KMS-11 (cell line): Measurements from ENCODE around the gene KIAA0753.

Experiments used
- H2AFZ ChIP-seq: fragments of 200-600 bp; sonication (generic); 2 replicates; pipeline ENCODE4 v1.6.1; 2016; ENCODE audit warnings: antibody characterized with exemption, mixed run types, low read depth
- H3K27ac ChIP-seq: fragments of 200-600 bp; sonication (generic); 2 replicates; pipeline ENCODE4 v1.6.1; 2016; ENCODE audit warnings: mild to moderate bottlenecking, mixed run types
- H3K27me3 ChIP-seq: fragments of 200-600 bp; sonication (generic); 2 replicates; pipeline ENCODE4 v1.6.1; 2017; ENCODE audit warnings: mild to moderate bottlenecking, low read depth, mixed run types, moderate library complexity; ENCODE audit not compliant: insufficient read depth
- H3K36me3 ChIP-seq: fragments of 200-600 bp; sonication (generic); 2 replicates; pipeline ENCODE4 v1.6.1; 2017; ENCODE audit warnings: mild to moderate bottlenecking, mixed run types; ENCODE audit not compliant: insufficient read depth
- H3K4me1 ChIP-seq: fragments of 200-600 bp; sonication (generic); 2 replicates; pipeline ENCODE4 v1.6.1; 2016; ENCODE audit warnings: mild to moderate bottlenecking, low read depth, mixed run types; ENCODE audit not compliant: poor library complexity, severe bottlenecking
- H3K4me2 ChIP-seq: fragments of 200-600 bp; sonication (generic); 2 replicates; pipeline ENCODE4 v1.7.0; 2016; ENCODE audit warnings: mild to moderate bottlenecking, mixed run types
- H3K4me3 ChIP-seq: fragments of 200-600 bp; sonication (generic); IDR thresholded peaks from 2 replicates; pipeline ENCODE4 v1.6.1; 2017; ENCODE audit warnings: low read depth, low read length, mixed read lengths; ENCODE audit not compliant: insufficient read depth
- H3K79me2 ChIP-seq: fragments of 200-600 bp; sonication (generic); 2 replicates; pipeline ENCODE4 v1.6.1; 2016; ENCODE audit warnings: low read depth, mixed run types; ENCODE audit not compliant: insufficient read depth
- H3K9ac ChIP-seq: fragments of 200-600 bp; sonication (generic); 2 replicates; pipeline ENCODE4 v1.6.1; 2016; ENCODE audit warnings: mild to moderate bottlenecking, mixed run types
- H4K20me1 ChIP-seq: fragments of 200-600 bp; sonication (generic); 2 replicates; pipeline ENCODE4 v1.6.1; 2016; ENCODE audit warnings: mild to moderate bottlenecking, mixed run types; ENCODE audit not compliant: insufficient read depth
- TF ChIP-seq, protein P1 (sequence below): fragments of 200-600 bp; sonication (generic); conservative IDR thresholded peaks from 2 replicates; pipeline ENCODE4 v1.6.1; 2017; ENCODE audit warnings: low read depth, mild to moderate bottlenecking, antibody characterized with exemption, low read length, moderate library complexity, mixed read lengths

The KIAA0753 gene

DNA sequence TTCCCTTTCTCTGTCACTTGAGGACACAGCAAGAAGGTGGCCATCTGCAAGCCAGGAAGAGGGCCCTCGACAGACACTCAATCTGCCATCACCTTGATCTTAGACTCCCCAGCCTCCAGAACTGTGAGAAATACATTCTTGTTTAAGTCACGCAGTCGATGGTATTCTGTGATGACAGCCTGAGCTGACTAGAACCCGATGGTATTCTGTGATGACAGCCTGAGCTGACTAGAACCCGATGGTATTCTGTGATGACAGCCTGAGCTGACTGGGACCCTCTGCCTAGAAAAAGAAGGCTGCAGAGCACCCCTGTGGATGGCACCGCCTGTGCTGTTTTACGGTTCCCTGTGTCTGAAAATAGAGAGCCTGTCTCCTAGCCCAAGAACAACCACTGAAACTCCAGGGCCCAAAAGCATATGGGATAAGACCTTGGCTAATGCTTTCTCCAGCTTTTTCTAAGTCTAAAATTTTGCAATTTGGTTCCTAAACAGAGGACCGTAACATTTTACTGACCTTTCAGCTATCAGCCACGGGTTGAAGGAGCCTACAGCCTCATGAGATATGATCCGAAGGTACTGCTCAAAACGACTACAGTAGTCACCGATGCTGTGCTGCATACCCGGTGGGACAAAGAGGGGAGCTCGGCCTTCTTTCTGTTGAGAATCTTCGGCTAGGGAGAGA is 51.1 kb downstream of the KIAA0753 start:
- no peak overlapping the region for H3K4me2 ChIP-seq
- no peaks in the 10 kb centered on the region for H3K27me3 ChIP-seq
- no peak overlapping the region for H3K9ac ChIP-seq
- no peak overlapping the region for H3K27ac ChIP-seq
- TF ChIP-seq, protein P1, sequence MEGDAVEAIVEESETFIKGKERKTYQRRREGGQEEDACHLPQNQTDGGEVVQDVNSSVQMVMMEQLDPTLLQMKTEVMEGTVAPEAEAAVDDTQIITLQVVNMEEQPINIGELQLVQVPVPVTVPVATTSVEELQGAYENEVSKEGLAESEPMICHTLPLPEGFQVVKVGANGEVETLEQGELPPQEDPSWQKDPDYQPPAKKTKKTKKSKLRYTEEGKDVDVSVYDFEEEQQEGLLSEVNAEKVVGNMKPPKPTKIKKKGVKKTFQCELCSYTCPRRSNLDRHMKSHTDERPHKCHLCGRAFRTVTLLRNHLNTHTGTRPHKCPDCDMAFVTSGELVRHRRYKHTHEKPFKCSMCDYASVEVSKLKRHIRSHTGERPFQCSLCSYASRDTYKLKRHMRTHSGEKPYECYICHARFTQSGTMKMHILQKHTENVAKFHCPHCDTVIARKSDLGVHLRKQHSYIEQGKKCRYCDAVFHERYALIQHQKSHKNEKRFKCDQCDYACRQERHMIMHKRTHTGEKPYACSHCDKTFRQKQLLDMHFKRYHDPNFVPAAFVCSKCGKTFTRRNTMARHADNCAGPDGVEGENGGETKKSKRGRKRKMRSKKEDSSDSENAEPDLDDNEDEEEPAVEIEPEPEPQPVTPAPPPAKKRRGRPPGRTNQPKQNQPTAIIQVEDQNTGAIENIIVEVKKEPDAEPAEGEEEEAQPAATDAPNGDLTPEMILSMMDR, result no peak
- no peaks in the 10 kb centered on the region for H3K79me2 ChIP-seq
- no peaks in the 10 kb centered on the region for H4K20me1 ChIP-seq
- H3K36me3 ChIP-seq, result no peaks in the 10 kb centered on the region
- no peaks in the 10 kb centered on the region for H3K4me1 ChIP-seq
- H2AFZ ChIP-seq, result no peak overlapping the region
- H3K4me3 ChIP-seq, result no peak overlapping the region

DNA sequence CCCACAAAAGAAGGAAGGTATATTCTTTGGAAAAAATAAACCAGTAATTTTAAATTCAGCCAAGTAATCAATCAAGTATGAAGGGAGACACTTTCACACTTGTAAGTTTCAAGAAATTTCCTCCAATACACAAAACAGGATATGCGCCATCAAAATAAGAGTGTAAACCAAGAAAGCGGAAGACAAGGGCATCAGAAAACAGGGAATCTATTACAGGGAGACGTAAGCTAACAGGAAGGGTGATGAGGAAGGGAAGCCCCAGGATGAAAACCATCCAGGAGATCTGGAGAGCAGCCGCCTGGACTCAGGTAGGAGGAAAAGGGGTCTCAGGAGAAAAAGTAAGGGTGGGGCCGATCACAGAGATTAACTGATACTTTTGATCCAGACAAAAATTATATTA is 52.3 kb downstream of the KIAA0753 start:
- no peaks in the 10 kb centered on the region for H3K36me3 ChIP-seq
- H3K27me3 ChIP-seq, result no peaks in the 10 kb centered on the region
- no peak overlapping the region for H3K27ac ChIP-seq
- H3K4me1 ChIP-seq, result no peaks in the 10 kb centered on the region
- no peak overlapping the region for H3K4me2 ChIP-seq
- H3K9ac ChIP-seq, result no peak overlapping the region
- H3K4me3 ChIP-seq, result no peak overlapping the region
- H4K20me1 ChIP-seq, result no peaks in the 10 kb centered on the region
- no peaks in the 10 kb centered on the region for H3K79me2 ChIP-seq
- TF ChIP-seq, protein P1, result no peak
- no peak overlapping the region for H2AFZ ChIP-seq

DNA sequence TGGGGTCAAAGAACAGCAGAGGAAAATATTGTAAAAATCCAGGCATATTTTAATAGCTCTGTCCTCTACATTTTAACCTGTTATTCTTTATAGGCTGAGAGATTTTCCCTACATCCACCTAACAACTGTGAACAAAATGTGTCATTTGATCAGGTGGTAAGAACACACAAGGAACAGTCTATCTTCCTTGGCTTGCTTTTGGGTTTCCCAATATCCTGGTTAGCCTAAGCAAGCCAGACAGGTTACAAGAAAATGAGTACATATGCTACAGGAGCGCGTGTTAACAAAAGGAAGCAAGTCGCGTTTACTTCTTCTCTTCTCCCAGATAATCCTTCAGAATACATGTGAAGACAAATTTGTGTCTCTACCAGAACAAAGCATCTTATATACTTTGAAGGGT is 53.2 kb downstream of the KIAA0753 start:
- Histone ChIP-seq H3K36me3 (no peaks in the 10 kb centered on the region), H3K9ac (no peak overlapping the region), H3K27ac (no peak overlapping the region), H3K4me2 (no peak overlapping the region), H2AFZ (no peak overlapping the region), H3K4me1 (no peaks in the 10 kb centered on the region), H3K79me2 (no peaks in the 10 kb centered on the region), H4K20me1 (no peaks in the 10 kb centered on the region), H3K4me3 (no peak overlapping the region), H3K27me3 (no peaks in the 10 kb centered on the region)
- TF ChIP-seq, protein P1, result no peak

GRCh38 chr17:6583411-6583810 is 57.1 kb downstream of the KIAA0753 start:
- no peak overlapping the region for H3K4me3 ChIP-seq

More at GRCh38 chr17:6583411-6583810, 57.1 kb downstream of the KIAA0753 start:
- Histone ChIP-seq H4K20me1 (no peaks in the 10 kb centered on the region), H3K4me1 (no peaks in the 10 kb centered on the region), H2AFZ (no peak overlapping the region), H3K79me2 (no peaks in the 10 kb centered on the region), H3K27me3 (no peaks in the 10 kb centered on the region), H3K9ac (no peak overlapping the region), H3K4me2 (no peak overlapping the region), H3K27ac (no peak overlapping the region), H3K36me3 (no peaks in the 10 kb centered on the region)
- TF ChIP-seq, protein P1, result no peak
